ENCODE measurements around the gene IP6K2.
A peak's percentile ranks its signal among the peaks of the same experiment; 100 is the strongest.
"Not testable (repeated sequence)": the region's sequence is repeated elsewhere in the genome, so short reads cannot be mapped to it uniquely, and the experiment has no call there.

IP6K2 gene

DNA sequence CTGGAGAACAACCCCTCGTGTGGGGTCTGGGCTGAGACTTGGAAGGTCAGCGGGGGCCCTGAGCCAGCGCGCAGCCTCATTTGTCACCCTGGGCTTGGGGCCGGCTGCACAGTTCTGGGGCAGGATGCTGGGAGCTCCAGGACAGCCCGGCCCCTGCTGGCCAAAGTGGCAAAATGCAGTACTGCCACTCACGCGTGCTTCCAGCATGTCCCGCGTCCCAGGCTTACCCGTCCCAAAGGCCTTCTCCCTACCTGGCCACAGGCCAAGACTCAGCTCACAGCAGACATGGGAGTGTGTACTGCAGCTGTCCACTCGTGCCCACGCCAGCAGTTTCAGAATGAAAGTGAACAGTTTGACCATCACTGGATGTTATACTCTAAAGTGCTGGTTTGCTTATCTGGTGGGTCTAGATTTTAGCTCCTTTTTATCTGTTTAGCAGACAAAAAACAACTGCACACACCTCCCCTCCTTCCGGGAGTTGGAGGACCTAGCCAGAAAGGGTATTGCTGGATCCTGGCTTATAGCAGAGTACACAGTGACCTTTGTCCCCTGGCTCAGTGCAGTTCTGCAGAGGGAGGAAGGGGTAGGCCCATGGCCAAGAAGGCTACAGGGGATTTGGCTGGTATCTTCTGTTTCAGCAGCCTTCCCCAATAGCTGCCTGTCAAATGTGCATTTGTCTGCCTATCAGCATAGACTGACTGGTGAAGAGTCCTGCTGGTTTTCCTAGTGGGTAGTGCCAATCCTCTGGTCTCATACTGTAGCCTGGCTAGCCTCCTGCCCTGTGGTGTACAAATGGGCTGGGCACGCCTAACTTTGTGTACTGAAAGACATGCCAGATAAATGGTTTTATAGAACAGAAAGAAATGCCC is 23.2 kb upstream of the IP6K2 start:
- DNase-seq (ENCODE audit: low read depth in 1 of 2, low spot score in 1 of 2), result peak; percentile 73 to 82
- TF ChIP-seq JUND (IDR thresholded peaks at IDR 0.05; ENCODE audit: low read depth), result no peak
- in situ Hi-C loops (cut with HindIII; ENCODE audit: low pct_unique_long_range_greater_than_20kb, low sequenced_read_pairs), result no loop called here

DNA sequence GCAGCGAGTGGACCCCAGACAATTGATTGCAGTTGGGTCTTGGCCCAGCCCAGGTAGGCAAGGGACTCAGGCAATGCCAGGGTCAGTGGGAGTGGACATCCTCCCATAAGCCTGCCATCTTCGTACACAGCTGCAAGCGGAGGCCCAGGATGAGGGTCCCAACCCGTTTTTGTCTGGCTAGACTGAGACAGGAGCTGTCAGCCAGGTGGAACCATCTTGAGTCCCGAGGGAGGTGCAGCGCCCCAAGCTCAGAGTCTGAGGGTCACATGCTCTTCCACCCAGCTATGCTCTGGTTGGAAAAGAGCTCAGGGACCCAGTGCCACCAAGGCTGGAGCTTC is 22.6 kb upstream of the IP6K2 start:
- in situ Hi-C loops (cut with HindIII; ENCODE audit: low pct_unique_long_range_greater_than_20kb, low sequenced_read_pairs), result no loop called here
- DNase-seq (ENCODE audit: low read depth in 1 of 2, low spot score in 1 of 2), result no peak

GRCh38 chr3:48738926-48739616 is 22.1 kb upstream of the IP6K2 start:
- no peak for DNase-seq (ENCODE audit: low read depth in 1 of 2, low spot score in 1 of 2)
- no peak for TF ChIP-seq JUND (IDR thresholded peaks at IDR 0.05; ENCODE audit: low read depth)
- in situ Hi-C loops (cut with HindIII; ENCODE audit: low pct_unique_long_range_greater_than_20kb, low sequenced_read_pairs), result no loop called here

More for the DNA sequence above, 22.6 kb upstream of the IP6K2 start:
- TF ChIP-seq JUND (IDR thresholded peaks at IDR 0.05; ENCODE audit: low read depth), result no peak

- TF ChIP-seq JUND (IDR thresholded peaks at IDR 0.05; ENCODE audit: low read depth), result no peak
- in situ Hi-C loops (cut with HindIII; ENCODE audit: low pct_unique_long_range_greater_than_20kb, low sequenced_read_pairs), result no loop called here
- no peak for DNase-seq (ENCODE audit: low read depth in 1 of 2, low spot score in 1 of 2)
Observed at GRCh38 chr3:48738144-48738536, 21.1 kb upstream of the IP6K2 start.

- DNase-seq (ENCODE audit: low read depth in 1 of 2, low spot score in 1 of 2); in situ Hi-C loops (cut with HindIII; ENCODE audit: low pct_unique_long_range_greater_than_20kb, low sequenced_read_pairs): not testable (repeated sequence)
Observed at GRCh38 chr3:48735075-48735767, 18.2 kb upstream of the IP6K2 start.

GRCh38 chr3:48734541-48734940 is 17.5 kb upstream of the IP6K2 start:
- DNase-seq (ENCODE audit: low read depth in 1 of 2, low spot score in 1 of 2), result not testable (repeated sequence)

GRCh38 chr3:48733752-48734518 is 16.9 kb upstream of the IP6K2 start:
- in situ Hi-C loops (cut with HindIII; ENCODE audit: low pct_unique_long_range_greater_than_20kb, low sequenced_read_pairs); DNase-seq (ENCODE audit: low read depth in 1 of 2, low spot score in 1 of 2): not testable (repeated sequence)

More at GRCh38 chr3:48734541-48734940, 17.5 kb upstream of the IP6K2 start:
- in situ Hi-C loops (cut with HindIII; ENCODE audit: low pct_unique_long_range_greater_than_20kb, low sequenced_read_pairs), result not testable (repeated sequence)

- in situ Hi-C loops (cut with HindIII; ENCODE audit: low pct_unique_long_range_greater_than_20kb, low sequenced_read_pairs), result no loop called here
- no peak for TF ChIP-seq JUND (IDR thresholded peaks at IDR 0.05; ENCODE audit: low read depth)
- DNase-seq (ENCODE audit: low read depth in 1 of 2, low spot score in 1 of 2), result no peak
Observed at GRCh38 chr3:48727511-48727910, 10.5 kb upstream of the IP6K2 start.

DNA sequence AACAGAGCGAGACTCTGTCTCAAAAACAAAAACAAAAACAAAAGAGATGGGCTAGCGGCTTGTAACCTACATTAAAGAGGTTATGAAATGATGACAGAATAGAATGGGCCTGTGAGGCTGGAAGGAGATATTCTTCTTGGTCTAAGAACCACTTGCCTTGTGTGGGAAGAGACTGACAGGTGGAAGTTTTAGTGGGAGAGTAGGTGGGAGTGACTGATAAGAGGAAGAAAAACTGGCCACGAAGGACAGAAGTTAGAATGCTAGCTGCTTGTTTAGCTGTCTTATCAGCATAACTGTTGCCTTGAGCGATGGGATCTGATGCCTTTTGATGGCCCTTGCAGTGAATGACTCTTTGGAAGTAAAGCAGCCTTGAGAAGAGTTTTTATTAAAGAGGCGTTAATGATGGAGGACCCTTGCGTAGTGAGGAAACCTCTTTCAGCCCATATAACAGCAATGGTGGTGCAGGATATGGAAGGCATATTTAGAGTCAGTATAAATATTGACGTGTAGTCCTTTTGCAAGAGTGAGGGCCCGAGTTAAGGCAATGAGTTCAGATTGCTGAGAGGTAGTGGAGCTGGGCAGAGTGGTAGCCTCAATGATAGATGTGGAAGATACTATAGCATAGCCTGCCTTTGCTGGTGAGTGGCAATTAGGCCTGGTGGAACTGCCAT is 8.3 kb upstream of the IP6K2 start:
- DNase-seq (ENCODE audit: low read depth in 1 of 2, low spot score in 1 of 2); in situ Hi-C loops (cut with HindIII; ENCODE audit: low pct_unique_long_range_greater_than_20kb, low sequenced_read_pairs): not testable (repeated sequence)

DNA sequence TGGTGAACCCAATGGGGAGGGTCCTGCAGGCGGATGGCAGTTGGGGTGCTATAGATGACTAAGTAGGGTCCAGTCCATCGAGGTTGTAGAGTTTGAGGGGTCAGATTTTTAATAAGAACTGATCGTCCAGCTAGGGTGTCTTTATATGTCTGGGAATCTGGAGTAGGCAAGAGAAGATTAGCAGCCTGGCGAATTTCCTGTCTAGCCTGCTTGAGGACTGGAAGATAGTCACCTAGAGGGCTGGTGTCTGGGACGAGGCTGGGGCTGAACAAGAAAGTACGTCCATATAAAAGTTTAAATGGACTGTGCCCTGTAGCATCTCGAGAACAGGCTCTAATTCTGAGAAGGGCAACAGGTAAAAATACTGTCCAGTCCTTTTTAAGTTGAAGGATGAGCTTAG is 6.7 kb upstream of the IP6K2 start:
- no peak for TF ChIP-seq JUND (IDR thresholded peaks at IDR 0.05; ENCODE audit: low read depth)
- no peak for DNase-seq (ENCODE audit: low read depth in 1 of 2, low spot score in 1 of 2)
- in situ Hi-C loops (cut with HindIII; ENCODE audit: low pct_unique_long_range_greater_than_20kb, low sequenced_read_pairs), result no loop called here

- DNase-seq (ENCODE audit: low read depth in 1 of 2, low spot score in 1 of 2); in situ Hi-C loops (cut with HindIII; ENCODE audit: low pct_unique_long_range_greater_than_20kb, low sequenced_read_pairs): not testable (repeated sequence)
Observed at GRCh38 chr3:48723293-48723692, 6.3 kb upstream of the IP6K2 start.

DNA sequence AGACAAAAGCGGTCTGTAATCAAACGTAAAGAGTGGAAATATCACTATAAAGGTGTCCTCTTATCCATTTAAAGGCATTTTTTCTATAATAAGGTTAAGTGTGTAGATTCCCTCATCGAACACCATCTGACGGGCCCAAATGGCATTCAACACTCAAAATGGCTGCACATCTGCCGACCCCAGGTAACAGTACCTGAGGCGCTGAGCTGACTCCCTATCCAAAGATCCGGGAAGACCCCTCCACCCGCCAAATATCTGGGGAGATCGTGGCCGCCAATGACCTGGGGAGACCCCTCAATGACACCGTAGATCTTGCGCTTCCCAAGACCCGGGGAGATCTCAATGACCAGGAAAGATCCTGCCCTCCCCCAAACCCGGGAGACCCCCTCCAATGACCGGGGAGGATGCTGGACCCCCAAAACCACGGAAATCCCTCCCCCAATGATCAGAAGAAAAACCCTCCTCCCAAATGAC is 476 bp downstream of the IP6K2 start:
- no peak for TF ChIP-seq JUND (IDR thresholded peaks at IDR 0.05; ENCODE audit: low read depth)
- no peak for DNase-seq (ENCODE audit: low read depth in 1 of 2, low spot score in 1 of 2)
- in situ Hi-C loops (cut with HindIII; ENCODE audit: low pct_unique_long_range_greater_than_20kb, low sequenced_read_pairs), result no loop called here
